A549 treated with CpdA at 1 μM for 4 hours (cell line): ENCODE measurements around the gene MBD2. TPM values are rescaled to one million over a fixed set of nuclear protein-coding genes. Genes with fewer than 3 reads are reported as not detected.

ENCODE experiments used
- total RNA-seq: library from RNA; stranded (reverse); fragments of 200-300 nt; extraction: Qiagen RNA extraction; gene quantifications from 5 replicates; pipeline ENCODE4 v1.2.3, GENCODE V29; 2022; ENCODE audit warnings: low read depth

Gene MBD2, protein sequence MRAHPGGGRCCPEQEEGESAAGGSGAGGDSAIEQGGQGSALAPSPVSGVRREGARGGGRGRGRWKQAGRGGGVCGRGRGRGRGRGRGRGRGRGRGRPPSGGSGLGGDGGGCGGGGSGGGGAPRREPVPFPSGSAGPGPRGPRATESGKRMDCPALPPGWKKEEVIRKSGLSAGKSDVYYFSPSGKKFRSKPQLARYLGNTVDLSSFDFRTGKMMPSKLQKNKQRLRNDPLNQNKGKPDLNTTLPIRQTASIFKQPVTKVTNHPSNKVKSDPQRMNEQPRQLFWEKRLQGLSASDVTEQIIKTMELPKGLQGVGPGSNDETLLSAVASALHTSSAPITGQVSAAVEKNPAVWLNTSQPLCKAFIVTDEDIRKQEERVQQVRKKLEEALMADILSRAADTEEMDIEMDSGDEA
- 41.6 to 67.3 TPM (median 61.0 TPM) in 5 replicates for total RNA-seq

DNA sequence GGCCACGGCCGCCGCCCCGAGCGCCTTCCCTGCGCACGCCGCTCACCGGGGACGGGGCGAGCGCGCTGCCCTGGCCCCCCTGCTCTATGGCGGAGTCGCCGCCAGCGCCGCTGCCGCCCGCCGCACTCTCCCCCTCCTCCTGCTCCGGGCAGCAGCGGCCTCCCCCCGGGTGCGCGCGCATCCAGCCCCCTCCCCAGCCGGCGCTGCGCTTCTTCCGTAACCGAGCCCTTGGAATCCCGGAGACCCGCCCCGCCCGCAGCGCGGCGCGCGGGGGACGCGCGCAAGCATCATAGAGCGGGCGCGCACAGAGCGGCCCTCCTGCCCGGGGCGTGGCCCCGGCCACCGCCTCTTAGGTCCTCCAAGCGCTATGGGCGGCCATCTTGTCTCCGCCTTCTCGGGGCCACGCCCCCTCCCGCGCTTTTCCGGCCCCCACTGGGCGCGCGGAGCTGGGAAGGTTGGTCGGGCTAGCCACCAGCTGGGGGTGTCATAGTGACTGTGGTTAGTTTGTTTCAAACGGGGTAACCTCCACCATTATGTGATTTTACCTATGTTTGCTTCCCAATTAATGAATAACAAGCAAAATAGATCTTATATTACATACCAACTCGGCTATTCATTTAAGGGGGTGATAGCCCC lies at the start of gene MBD2:
Gene MBD2, minus strand, starts transcription at position 291 of the 636 bp plus-strand sequence. Its CDS starts 110 bp downstream, at position 181.

Other genes with a start within 250 kb of the MBD2 start
- gene POLI, start 44.8 kb upstream of the MBD2 start, total RNA-seq, result 7.9 to 8.7 TPM (median 8.2 TPM) in 5 replicates
- 0.22 TPM in 1 of 5 replicates, not detected in the others for gene STARD6, start 133.2 kb upstream of the MBD2 start, total RNA-seq
- 1.9 to 3.6 TPM (median 2.6 TPM) in 5 replicates for gene C18orf54, start 133.2 kb upstream of the MBD2 start, total RNA-seq